HEK293T (cell line): ENCODE measurements around the gene SFTA2.

Experiments used
- CTCF ChIA-PET: fragments of 350-600 bp; formaldehyde crosslinking; extraction: SDS; loops from one replicate; lab custom pipeline; 2021; ENCODE audit warnings: antibody characterized with exemption, inconsistent platforms; lab: Yijun Ruan, JAX
- POLR2A ChIA-PET: fragments of 350-600 bp; formaldehyde crosslinking; extraction: SDS; loops from one replicate; lab custom pipeline; 2020; ENCODE audit warnings: antibody characterized with exemption, inconsistent platforms; lab: Yijun Ruan, JAX
- DNase-seq: peaks from one replicate; pipeline ENCODE4 v3.0.0; 2012; ENCODE audit warnings: mixed read lengths; ENCODE audit errors: extremely low spot score
- ARNT ChIP-seq: fragments of 450-650 bp; IDR thresholded peaks from 2 replicates; pipeline ENCODE4 v1.6.1; 2017; ENCODE audit warnings: mild to moderate bottlenecking
- BHLHE40 ChIP-seq: fragments of 450-650 bp; IDR thresholded peaks from 2 replicates; pipeline ENCODE4 v1.6.1; 2016; ENCODE audit warnings: mild to moderate bottlenecking, moderate library complexity, borderline replicate concordance
- CTBP1 ChIP-seq: fragments of 450-650 bp; IDR thresholded peaks from 2 replicates; pipeline ENCODE4 v1.6.1; 2016; ENCODE audit warnings: borderline replicate concordance
- ELF4 ChIP-seq: fragments of 450-650 bp; IDR thresholded peaks from 2 replicates; pipeline ENCODE4 v1.6.1; 2017; ENCODE audit warnings: antibody characterized with exemption
- FOXA1 ChIP-seq: fragments of 450-650 bp; IDR thresholded peaks from 2 replicates; pipeline ENCODE4 v1.6.1; 2016; ENCODE audit warnings: mild to moderate bottlenecking
- FOXK2 ChIP-seq: fragments of 450-650 bp; IDR thresholded peaks from 2 replicates; pipeline ENCODE4 v1.6.1; 2016; ENCODE audit warnings: mild to moderate bottlenecking
- FOXM1 ChIP-seq: fragments of 450-650 bp; IDR thresholded peaks from 2 replicates; pipeline ENCODE4 v1.6.1; 2017; ENCODE audit warnings: mild to moderate bottlenecking, borderline replicate concordance
- HDGF ChIP-seq: fragments of 450-650 bp; IDR thresholded peaks from 2 replicates; pipeline ENCODE4 v1.6.1; 2017; ENCODE audit warnings: antibody characterized with exemption, borderline replicate concordance
- L3MBTL2 ChIP-seq: fragments of 450-650 bp; conservative IDR thresholded peaks from 2 replicates; pipeline ENCODE4 v1.6.1; 2016; ENCODE audit warnings: mild to moderate bottlenecking
- LEF1 ChIP-seq: fragments of 450-650 bp; IDR thresholded peaks from 2 replicates; pipeline ENCODE4 v1.6.1; 2017; ENCODE audit warnings: mild to moderate bottlenecking, borderline replicate concordance
- NFRKB ChIP-seq: fragments of 450-650 bp; IDR thresholded peaks from 2 replicates; pipeline ENCODE4 v1.6.1; 2016; ENCODE audit warnings: mild to moderate bottlenecking, moderate library complexity
- SP1 ChIP-seq: fragments of 450-650 bp; IDR thresholded peaks from 2 replicates; pipeline ENCODE4 v1.6.1; 2017
- SUZ12 ChIP-seq: fragments of 450-650 bp; IDR thresholded peaks from 2 replicates; pipeline ENCODE4 v1.6.1; 2016; ENCODE audit warnings: mild to moderate bottlenecking
- TARDBP ChIP-seq: fragments of 450-650 bp; IDR thresholded peaks from 2 replicates; pipeline ENCODE4 v1.6.1; 2016
- ZNF384 ChIP-seq: fragments of 450-650 bp; IDR thresholded peaks from 2 replicates; pipeline ENCODE4 v1.6.1; 2016
- TF ChIP-seq, protein P1 (sequence below): fragments of 450-650 bp; IDR thresholded peaks from 2 replicates; pipeline ENCODE4 v1.6.1; 2016

Gene SFTA2

DNA sequence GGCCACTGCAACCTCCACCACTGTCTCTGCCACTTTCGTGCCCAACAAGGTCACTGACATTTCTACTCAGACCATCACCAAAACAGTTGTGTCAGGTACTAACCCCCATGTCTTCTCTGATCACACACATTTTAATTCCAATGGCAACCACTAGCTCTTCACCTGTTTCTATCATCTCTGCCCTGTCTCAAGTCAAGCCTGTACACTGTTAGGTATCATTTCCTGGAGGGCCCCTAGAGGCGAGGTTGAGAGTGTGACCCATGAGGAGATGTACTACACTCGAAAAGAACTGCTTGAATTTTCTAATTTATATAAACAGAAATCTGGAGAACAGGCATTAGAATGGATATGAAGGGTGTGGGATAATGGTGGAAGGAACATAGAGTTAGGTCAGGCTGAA lies 34.2 kb upstream of the SFTA2 start:
- no peak for DNase-seq
- ChIA-PET POLR2A (no interaction called here), CTCF (no interaction called here)
- no peak for TF ChIP-seq TARDBP
- TF ChIP-seq, protein P1, sequence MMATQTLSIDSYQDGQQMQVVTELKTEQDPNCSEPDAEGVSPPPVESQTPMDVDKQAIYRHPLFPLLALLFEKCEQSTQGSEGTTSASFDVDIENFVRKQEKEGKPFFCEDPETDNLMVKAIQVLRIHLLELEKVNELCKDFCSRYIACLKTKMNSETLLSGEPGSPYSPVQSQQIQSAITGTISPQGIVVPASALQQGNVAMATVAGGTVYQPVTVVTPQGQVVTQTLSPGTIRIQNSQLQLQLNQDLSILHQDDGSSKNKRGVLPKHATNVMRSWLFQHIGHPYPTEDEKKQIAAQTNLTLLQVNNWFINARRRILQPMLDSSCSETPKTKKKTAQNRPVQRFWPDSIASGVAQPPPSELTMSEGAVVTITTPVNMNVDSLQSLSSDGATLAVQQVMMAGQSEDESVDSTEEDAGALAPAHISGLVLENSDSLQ = no peak
- no peak for TF ChIP-seq SP1
- TF ChIP-seq ARNT = no peak
- TF ChIP-seq LEF1 = no peak
- no peak for TF ChIP-seq NFRKB
- TF ChIP-seq CTBP1 = no peak
- no peak for TF ChIP-seq BHLHE40
- no peak for TF ChIP-seq SUZ12

DNA sequence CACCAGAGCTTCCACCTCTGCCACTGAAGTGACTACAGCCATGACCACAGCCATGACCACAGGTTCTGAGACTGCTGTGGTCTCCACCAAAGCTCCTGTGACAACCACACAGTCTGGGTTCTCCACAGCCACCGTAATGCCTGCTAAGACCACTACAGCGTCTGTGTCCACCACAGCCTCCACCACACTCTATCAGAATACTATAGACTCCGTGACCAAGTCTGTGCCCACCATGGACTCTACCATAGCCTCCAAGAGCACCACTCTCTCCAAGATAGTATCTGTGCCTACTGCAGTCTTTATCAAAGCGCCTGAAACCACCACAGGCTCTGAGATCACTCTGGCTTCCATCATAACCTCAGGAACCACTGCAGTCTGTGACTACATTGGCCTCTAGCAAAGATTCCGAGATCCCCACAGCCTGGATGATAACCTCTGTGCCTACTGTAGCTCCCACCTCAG lies 33.2 kb upstream of the SFTA2 start:
- TF ChIP-seq L3MBTL2 = no peak
- CTCF ChIA-PET = no interaction called here
- POLR2A ChIA-PET = no interaction called here
- DNase-seq = no peak

DNA sequence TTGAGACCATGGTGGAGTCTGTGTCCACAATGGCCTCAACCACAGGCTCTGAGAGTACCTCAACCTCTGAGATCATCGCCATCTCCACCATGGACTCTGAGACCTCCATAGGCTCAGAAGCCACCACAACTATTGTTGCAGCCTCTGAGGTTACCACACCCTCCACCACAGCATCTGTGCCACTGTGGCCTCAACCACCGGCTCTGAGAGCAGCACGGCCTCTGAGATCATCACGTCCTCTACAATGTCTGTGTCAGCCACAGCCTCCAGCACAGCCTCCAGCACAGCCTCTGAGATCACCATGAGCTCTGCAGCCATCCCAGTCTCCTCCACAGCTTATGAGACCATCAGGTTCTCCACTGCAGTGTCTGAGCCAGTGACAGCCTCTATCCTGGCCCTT lies 32.1 kb upstream of the SFTA2 start:
- ChIA-PET POLR2A (no interaction called here), CTCF (interaction anchor here (1.0 kb wide), 1 partner anchor 22 kb away, joined by 3 read pairs; no protein-coding TSS in a partner anchor)
- TF ChIP-seq BHLHE40 (no peak), FOXA1 (no peak), SUZ12 (no peak), HDGF (no peak), FOXM1 (no peak), TARDBP (no peak), ELF4 (no peak), FOXK2 (no peak), NFRKB (no peak), L3MBTL2 (no peak), SP1 (no peak)
- TF ChIP-seq, protein P1 = no peak
- DNase-seq = no peak

DNA sequence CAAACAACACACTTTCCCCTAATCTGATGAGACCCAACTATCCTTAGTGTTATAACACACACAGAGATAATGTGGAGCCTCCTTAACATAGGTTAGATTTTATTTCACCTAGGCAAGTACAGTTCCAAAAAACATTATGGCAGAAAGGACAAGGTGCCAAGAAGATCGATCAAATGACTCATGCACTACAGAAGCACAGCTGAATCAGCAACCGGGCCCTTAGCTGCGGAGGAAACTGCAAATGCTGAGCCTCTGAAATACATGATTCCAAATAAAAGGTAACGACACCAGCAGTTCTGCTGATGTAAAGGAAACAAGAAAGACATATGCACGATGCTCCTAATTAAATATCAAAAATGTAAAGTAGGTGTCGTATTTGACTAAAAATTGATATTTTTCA lies 31.7 kb upstream of the SFTA2 start:
- CTCF ChIA-PET = interaction anchor here (1.0 kb wide), 1 partner anchor 21 kb away, joined by 3 read pairs; no protein-coding TSS in a partner anchor
- TF ChIP-seq CTBP1 (no peak), NFRKB (no peak), FOXM1 (no peak), ARNT (no peak), FOXK2 (no peak), HDGF (no peak), FOXA1 (no peak), ZNF384 (no peak), SUZ12 (no peak), BHLHE40 (no peak), LEF1 (no peak), L3MBTL2 (no peak), SP1 (no peak), TARDBP (no peak), ELF4 (no peak)
- TF ChIP-seq, protein P1 = no peak
- no peak for DNase-seq
- POLR2A ChIA-PET = no interaction called here

DNA sequence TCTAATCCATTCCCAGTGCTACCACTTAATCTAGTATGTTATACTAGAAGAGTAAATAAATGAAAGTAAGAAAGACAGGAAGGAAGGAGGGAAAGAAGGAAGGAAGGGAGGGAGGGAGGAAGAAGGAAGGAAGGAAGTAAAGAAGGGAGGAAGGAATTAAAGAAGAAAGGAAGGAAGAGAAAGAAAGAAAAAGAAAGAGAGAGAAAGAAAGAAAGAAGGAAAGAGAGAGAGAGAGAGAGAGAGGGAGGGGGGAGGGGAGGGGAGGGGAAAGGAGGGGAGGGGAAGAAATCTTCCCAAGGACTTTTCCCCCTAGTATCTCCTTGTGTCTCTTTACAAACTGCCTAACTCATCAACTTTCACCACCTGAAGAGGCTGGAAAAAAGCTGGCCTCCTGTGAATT lies 30.7 kb upstream of the SFTA2 start:
- POLR2A ChIA-PET = no interaction called here
- CTCF ChIA-PET = no interaction called here
- DNase-seq = no peak
- TF ChIP-seq TARDBP (no peak), ZNF384 (no peak), LEF1 (no peak), FOXA1 (no peak), SP1 (no peak), FOXM1 (no peak), L3MBTL2 (no peak), SUZ12 (no peak), CTBP1 (no peak), ELF4 (no peak), ARNT (no peak), HDGF (no peak), FOXK2 (no peak), NFRKB (no peak), BHLHE40 (no peak)
- TF ChIP-seq, protein P1 = no peak
